Lower leg skin (tissue), 3 donors: ENCODE data around the gene SLC26A11.

Source experiments
- POLR2A ChIP-seq, 2 donors: fragments of 450-650 bp; IDR thresholded peaks; one replicate each; pipeline ENCODE4 v1.6.1; 2016 to 2017; ENCODE audit warnings: antibody characterized with exemption in 2 of 2, mild to moderate bottlenecking in 1 of 2, moderate library complexity in 1 of 2
- TF ChIP-seq, protein P1 (sequence below), 3 donors: fragments of 450-650 bp; IDR thresholded peaks; one replicate each; pipeline ENCODE4 v1.5.1; 2016; ENCODE audit warnings: antibody characterized with exemption in 3 of 3, mild to moderate bottlenecking in 3 of 3, moderate library complexity in 2 of 3

DNA sequence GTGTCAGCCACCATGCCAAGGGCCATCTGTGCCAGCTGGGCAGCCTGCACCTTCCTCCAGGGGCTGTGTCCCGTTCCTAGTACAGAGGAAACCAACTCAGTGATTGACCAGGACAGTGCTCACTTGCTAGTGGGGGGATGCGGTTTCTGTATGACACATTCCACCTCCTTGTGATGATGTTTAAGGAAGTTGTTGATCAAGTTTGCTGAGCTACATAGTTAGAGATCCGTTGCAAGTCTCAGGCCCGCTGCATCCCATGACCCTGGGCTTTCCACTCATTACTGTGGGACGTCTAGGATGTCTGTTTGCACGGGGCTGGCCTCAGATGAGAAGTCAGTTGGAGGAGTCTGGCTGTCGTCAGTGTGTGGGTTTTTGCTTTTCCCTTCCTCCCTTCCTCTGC is 74.0 kb downstream of the SLC26A11 start:
- TF ChIP-seq POLR2A (IDR thresholded peaks at IDR 0.05) = no peak
- TF ChIP-seq, protein P1, sequence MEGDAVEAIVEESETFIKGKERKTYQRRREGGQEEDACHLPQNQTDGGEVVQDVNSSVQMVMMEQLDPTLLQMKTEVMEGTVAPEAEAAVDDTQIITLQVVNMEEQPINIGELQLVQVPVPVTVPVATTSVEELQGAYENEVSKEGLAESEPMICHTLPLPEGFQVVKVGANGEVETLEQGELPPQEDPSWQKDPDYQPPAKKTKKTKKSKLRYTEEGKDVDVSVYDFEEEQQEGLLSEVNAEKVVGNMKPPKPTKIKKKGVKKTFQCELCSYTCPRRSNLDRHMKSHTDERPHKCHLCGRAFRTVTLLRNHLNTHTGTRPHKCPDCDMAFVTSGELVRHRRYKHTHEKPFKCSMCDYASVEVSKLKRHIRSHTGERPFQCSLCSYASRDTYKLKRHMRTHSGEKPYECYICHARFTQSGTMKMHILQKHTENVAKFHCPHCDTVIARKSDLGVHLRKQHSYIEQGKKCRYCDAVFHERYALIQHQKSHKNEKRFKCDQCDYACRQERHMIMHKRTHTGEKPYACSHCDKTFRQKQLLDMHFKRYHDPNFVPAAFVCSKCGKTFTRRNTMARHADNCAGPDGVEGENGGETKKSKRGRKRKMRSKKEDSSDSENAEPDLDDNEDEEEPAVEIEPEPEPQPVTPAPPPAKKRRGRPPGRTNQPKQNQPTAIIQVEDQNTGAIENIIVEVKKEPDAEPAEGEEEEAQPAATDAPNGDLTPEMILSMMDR (IDR thresholded peaks at IDR 0.05) = no peak
